Nucleus accumbens (tissue), 56 donors: Measurements from ENCODE around the gene CSNK1A1.

Experiments
- DNase-seq, 56 donors: peaks; one replicate each; lab custom pipeline; 2025; lab: John Stamatoyannopoulos, UW

Gene CSNK1A1

DNA sequence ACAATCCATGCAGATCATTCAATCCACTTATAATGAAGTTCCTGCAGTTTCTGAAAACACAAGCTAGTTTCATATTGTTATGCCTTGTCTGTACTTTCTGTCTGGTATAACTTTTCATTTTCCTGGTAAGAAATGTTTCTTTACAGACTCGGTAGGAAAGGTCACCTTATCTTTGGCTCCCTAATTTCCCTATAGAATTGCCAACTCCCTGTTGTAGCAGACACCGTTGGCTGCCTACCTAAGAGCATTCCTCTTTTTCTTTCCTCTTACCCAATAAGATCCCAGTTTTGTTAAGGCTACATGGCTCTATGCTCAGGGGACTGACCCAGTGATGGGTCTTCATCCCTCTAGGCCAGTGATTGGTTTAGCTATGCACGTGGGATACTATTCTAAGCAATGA is 23.9 kb upstream of the CSNK1A1 start:
- no peak for DNase-seq

GRCh38 chr5:149572576-149573231 is 21.5 kb upstream of the CSNK1A1 start:
- DNase-seq = no peak

DNA sequence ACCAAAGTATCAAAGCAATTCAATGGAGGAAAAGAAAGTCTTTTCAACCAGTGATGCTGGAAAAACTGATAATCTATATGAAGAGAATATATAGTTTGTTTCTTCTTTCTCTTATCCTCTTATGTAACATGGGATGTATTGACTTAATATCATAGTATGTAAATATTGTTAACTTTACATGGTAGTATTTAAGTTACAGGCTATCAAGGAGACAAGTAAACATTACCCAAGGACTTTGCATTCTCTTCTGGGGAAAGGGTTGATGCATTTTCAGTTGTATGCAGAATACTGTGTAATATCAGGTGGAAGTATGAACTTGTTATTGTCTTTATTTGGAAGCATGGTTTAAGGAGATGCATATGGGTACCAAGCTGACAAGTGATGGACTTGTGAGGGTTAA is 20.9 kb upstream of the CSNK1A1 start:
- DNase-seq = no peak

DNA sequence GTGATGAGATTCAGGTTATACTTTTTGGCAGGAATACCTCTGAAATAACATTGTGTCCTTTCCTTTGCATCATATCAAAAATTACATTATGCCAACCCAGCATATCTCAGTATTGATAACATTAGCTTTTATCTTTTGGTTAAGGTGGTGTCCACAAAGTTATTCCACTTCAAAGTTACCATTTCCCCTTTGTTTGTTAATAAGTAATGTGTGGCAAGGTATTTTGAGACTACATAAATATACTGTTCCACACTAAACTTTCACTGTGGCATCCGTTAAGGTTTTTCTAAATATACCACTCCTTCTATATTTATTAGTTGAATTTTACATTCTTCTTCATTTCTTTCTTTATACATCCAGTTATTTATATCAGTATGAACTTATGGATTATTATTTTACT is 16.0 kb upstream of the CSNK1A1 start:
- DNase-seq = no peak

- peak in 16 of 56 donors; percentile 6 to 31 (median 14) for DNase-seq
Measured at GRCh38 chr5:149564542-149565140, 13.4 kb upstream of the CSNK1A1 start.

DNA sequence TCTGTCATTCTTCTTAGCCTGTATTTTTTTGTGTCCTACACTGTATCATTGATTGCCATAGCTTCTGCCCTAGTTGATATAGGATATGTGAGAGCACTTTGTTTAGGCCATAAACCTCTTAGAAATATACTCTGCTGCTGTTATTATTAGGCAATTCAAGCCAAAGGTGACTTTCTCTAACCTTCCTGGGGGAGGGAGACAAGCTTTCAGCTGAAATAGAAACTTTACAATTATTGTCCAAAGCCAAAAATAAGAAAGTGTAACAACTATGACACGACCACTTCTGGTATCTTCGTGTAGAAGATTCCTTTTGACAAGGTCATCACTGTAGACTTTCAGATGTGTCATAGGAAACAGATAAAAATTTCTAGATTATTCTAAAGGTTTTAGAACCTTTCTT is 12.2 kb upstream of the CSNK1A1 start:
- DNase-seq = no peak

- DNase-seq = no peak
Measured at GRCh38 chr5:149561848-149562247, 10.6 kb upstream of the CSNK1A1 start.

GRCh38 chr5:149559706-149560105 is 8.5 kb upstream of the CSNK1A1 start:
- DNase-seq = no peak

DNA sequence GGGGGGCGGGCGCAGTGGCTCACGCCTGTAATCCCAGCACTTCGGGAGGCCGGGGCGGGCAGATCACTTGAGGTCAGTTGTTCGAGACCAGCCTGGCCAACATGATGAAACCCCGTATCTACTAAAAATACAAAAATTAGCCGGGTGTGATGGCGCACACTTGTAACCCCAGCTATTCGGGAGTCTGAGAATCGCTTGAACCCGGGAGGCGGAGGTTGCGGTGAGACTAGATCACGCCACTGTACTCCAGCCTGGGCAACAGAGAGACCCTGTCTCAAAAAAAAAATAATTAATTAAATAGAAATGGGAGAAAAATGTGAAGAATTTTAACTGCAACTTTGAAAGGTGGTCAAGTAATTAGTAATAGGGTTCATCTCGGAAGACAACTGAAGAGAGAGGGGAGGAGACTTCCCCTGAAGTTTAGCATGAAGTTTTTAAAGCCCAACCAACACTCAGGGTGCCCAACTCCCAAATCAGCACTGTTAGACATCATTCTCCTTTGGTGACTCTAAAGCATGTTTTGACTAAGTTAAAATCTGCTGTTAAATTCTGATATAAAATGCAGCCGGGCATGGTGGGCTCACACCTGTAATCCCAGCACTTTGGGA is 1.4 kb upstream of the CSNK1A1 start:
- no peak for DNase-seq

- no peak for DNase-seq
Measured at GRCh38 chr5:149552038-149552494, 827 bp upstream of the CSNK1A1 start.

- peak in 8 of 56 donors; percentile 20 to 64 (median 53) for DNase-seq
Measured at GRCh38 chr5:149550594-149551226, 529 bp downstream of the CSNK1A1 start.

DNA sequence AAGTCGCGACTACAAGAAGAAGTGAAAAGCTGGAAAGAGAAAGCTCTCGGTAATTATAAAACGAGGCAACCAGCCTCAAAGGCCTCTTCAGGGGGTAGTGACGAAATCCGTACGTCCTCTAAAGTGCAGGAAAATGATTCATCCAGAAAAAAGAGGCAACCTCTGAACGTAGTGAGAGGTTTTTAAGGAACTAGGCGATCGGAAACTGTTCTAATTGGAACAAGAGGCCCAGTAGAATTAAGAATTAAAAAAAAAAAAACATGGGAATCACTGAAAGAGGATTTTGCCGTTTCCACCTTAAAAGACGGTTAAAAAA is 1.0 kb downstream of the CSNK1A1 start:
- DNase-seq = no peak

GRCh38 chr5:149549461-149550267 is 1.6 kb downstream of the CSNK1A1 start:
- peak in 37 of 56 donors; percentile 4 to 72 (median 32) for DNase-seq

DNA sequence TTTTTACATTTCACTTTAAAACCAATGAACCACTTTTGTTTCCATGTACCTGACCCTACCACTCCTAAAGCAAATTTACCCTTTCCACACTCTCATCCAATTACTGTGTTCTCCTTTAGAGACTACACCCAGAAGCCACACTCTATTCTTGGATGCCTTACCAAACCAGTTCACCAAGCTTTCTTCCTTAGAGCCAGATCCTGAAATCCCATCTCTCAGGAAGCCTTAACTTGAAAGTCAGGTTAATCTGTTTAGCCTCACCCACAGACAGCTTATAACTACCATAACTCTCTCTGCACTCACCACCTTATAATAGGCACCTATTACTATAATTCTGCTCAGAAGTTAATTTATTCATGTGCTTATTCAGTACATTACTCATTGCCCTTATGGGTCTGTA is 4.3 kb downstream of the CSNK1A1 start:
- DNase-seq = no peak

GRCh38 chr5:149545327-149545726 is 5.9 kb downstream of the CSNK1A1 start:
- DNase-seq = no peak

DNA sequence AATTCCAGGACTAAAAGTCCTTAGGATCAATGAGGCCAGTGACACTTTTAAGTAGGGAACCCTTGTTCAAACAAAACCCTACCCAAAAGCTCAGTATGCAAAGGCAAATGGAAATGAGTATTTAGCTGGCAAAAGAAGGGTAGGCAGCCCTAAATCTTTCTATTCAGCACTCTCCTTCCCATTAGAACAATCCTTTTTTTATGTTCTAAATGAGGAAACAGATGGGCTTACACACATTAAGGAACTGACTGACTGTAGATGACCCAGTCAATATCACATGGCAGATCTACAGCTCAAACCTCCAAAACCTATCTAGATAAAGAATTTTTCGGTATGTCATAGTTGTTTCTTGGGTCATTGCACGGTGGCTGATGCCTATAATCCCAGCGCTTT is 7.2 kb downstream of the CSNK1A1 start:
- no peak for DNase-seq

DNA sequence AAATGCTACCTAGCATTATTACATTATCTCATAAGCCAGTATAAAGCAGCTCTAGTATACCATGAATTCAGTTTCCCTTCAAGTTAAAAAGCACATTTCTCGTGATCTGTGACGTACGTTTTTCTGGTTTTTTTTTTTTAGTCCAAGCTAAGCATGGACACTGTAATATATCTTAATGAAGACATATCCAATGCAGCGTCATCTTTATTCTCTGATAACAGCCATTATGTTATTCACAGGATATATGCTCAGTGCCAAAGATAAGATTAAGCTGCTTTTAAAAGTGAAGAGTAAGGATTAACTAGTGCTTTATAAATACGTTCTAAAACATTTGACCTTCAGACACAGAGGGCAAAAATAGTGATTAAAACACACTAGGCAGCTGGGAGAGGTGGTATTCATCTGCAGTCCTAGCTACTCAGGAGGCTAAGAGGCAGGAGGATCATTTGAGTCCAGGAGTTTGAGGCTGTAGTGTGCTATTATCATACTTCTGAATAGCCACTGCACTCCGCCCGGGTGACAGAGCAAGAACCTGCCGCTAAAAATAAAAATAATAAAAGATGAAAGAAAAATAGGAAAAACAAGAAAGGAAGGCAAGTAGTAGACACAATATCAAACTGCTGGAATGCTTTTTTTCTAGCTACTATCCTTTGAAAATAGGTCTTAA is 7.7 kb downstream of the CSNK1A1 start:
- no peak for DNase-seq

DNA sequence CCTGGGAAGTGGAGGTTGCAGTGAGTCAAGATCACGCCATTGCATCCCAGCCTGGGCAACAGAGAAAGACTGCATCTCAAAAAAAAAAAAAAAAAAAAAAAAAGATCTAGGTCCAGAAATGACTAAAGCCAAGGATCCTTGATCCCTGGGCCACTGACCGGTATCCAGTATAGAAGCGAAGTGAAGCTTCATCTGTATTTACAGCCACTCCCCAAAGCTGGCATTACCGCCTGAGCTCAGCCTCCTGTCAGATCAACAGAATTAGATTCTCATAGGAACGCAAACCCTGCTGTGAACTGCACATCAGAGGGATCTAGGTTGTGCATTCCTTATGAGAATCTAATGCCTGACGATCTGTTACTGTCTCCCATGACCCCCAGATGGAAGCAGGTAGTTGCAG is 9.3 kb downstream of the CSNK1A1 start:
- no peak for DNase-seq

GRCh38 chr5:149540089-149540488 is 11.2 kb downstream of the CSNK1A1 start:
- no peak for DNase-seq

- DNase-seq = no peak
Measured at GRCh38 chr5:149537374-149537975, 13.8 kb downstream of the CSNK1A1 start.
